ENCODE data around the gene CNGA3. TPM values are rescaled to one million over a fixed set of nuclear protein-coding genes. Genes with fewer than 3 reads are reported as not detected.
A peak's percentile ranks its signal among the peaks of the same experiment; 100 is the strongest.

Gene CNGA3
- total and polyA plus RNA-seq, 12 donors, result 0.11 to 0.16 TPM; not detected in 10

- WGBS, 2 donors, result 81 to 83% methylated on average over 6 of the region's 6 CpGs
- DNase-seq, result no peak
- no peaks in the 10 kb centered on the region for H3K36me3 ChIP-seq
- no peaks in the 10 kb centered on the region for H3K9me3 ChIP-seq
- TF ChIP-seq, protein P1, sequence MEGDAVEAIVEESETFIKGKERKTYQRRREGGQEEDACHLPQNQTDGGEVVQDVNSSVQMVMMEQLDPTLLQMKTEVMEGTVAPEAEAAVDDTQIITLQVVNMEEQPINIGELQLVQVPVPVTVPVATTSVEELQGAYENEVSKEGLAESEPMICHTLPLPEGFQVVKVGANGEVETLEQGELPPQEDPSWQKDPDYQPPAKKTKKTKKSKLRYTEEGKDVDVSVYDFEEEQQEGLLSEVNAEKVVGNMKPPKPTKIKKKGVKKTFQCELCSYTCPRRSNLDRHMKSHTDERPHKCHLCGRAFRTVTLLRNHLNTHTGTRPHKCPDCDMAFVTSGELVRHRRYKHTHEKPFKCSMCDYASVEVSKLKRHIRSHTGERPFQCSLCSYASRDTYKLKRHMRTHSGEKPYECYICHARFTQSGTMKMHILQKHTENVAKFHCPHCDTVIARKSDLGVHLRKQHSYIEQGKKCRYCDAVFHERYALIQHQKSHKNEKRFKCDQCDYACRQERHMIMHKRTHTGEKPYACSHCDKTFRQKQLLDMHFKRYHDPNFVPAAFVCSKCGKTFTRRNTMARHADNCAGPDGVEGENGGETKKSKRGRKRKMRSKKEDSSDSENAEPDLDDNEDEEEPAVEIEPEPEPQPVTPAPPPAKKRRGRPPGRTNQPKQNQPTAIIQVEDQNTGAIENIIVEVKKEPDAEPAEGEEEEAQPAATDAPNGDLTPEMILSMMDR (IDR thresholded peaks at IDR 0.05), result no peak
- H3K4me1 ChIP-seq, result peaks cover 0 to 63% (median 39%) of the 10 kb centered on the region in 9 donors
- peak overlapping the region in 1 of 10 donors; percentile 93 for H3K27ac ChIP-seq
- no peak for ATAC-seq
- H3K27me3 ChIP-seq, result no peaks in the 10 kb centered on the region
- H3K4me3 ChIP-seq, result peak overlapping the region in 2 of 10 donors; percentile 87 to 94
- intact Hi-C loops (cut with DNase I), result loop anchor here in 5 of 10 donors (5.0 to 10.0 kb wide), 8 partner anchors 35 to 158 kb away; partner anchors contain the start of genes COA5 (in 1 of the 5) and UNC50 (in 1 of the 5)
Measured at GRCh38 chr2:98446850-98447249, 100.6 kb downstream of the CNGA3 start.

Other genes starting within 250 kb of the CNGA3 start
- 10 to 100 TPM; 15.8 to 31.2 (median 22.0) TPM for gene INPP4A, start 98.4 kb downstream of the CNGA3 start, total RNA-seq
- gene INPP4A, start 98.4 kb downstream of the CNGA3 start, polyA plus RNA-seq, result 1 to 10 TPM; 3.8 to 7.5 TPM